ENCODE data around the gene CHST9.

- TF ChIP-seq CTCF (IDR thresholded peaks at IDR 0.05 in 2 of 3, conservative IDR thresholded peaks at IDR 0.05 in 1 of 3; ENCODE audit: control insufficient read depth in 2 of 3, extremely low read depth in 1 of 3, insufficient read depth in 1 of 3, low read depth in 3 of 3, low read length in 3 of 3) (no peak), EP300 (IDR thresholded peaks at IDR 0.05; ENCODE audit: borderline replicate concordance in 1 of 2, control insufficient read depth in 1 of 2, low read depth in 2 of 2, low read length in 2 of 2) (no peak)
Measured at GRCh38 chr18:26901020-26901419, 284.1 kb downstream of the CHST9 start.

Data from GM12878 (cell line).